ENCODE data around the gene ZEB2. TPM values are rescaled to one million over a fixed set of nuclear protein-coding genes. Genes with fewer than 3 reads are reported as not detected.

ZEB2 gene
- total RNA-seq, 1 donor from 2014 or later, result 121 TPM

DNA sequence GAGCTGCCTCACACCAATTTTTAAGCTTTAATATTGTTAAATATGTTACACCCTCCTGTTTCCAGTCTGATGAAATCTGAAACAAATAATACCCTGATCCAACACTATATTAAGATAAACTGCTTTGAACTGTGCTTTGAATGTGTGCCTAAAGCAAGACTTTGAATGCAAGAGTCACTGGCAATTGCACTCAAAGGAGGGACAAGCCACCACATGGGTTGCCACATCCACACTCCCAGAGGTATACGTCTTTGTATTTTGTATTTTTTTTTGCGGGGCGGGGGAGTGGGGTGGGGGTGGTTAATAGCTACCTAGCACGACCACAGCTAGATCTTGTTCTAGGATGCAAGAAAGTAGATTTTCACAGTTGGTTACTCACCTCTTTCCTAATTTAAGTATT lies 1.8 kb upstream of the ZEB2 start:
- peaks cover 7% of the 10 kb centered on the region for H3K27me3 Mint-ChIP-seq (ENCODE audit: unreplicated experiment)
- H3K36me3 Mint-ChIP-seq (ENCODE audit: unreplicated experiment), result no peaks in the 10 kb centered on the region
- H3K9me3 Mint-ChIP-seq (ENCODE audit: unreplicated experiment), result peaks cover 11% of the 10 kb centered on the region
- TF ChIP-seq, protein P1, sequence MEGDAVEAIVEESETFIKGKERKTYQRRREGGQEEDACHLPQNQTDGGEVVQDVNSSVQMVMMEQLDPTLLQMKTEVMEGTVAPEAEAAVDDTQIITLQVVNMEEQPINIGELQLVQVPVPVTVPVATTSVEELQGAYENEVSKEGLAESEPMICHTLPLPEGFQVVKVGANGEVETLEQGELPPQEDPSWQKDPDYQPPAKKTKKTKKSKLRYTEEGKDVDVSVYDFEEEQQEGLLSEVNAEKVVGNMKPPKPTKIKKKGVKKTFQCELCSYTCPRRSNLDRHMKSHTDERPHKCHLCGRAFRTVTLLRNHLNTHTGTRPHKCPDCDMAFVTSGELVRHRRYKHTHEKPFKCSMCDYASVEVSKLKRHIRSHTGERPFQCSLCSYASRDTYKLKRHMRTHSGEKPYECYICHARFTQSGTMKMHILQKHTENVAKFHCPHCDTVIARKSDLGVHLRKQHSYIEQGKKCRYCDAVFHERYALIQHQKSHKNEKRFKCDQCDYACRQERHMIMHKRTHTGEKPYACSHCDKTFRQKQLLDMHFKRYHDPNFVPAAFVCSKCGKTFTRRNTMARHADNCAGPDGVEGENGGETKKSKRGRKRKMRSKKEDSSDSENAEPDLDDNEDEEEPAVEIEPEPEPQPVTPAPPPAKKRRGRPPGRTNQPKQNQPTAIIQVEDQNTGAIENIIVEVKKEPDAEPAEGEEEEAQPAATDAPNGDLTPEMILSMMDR (IDR thresholded peaks at IDR 0.05; ENCODE audit: partially characterized antibody, unreplicated experiment), result no peak
- H3K27ac Mint-ChIP-seq (ENCODE audit: unreplicated experiment), result no peak overlapping the region
- no peak for DNase-seq
- no peak overlapping the region for H3K4me3 Mint-ChIP-seq (ENCODE audit: unreplicated experiment)
- H3K4me1 Mint-ChIP-seq (ENCODE audit: low read depth, unreplicated experiment), result peaks cover 33% of the 10 kb centered on the region

DNA sequence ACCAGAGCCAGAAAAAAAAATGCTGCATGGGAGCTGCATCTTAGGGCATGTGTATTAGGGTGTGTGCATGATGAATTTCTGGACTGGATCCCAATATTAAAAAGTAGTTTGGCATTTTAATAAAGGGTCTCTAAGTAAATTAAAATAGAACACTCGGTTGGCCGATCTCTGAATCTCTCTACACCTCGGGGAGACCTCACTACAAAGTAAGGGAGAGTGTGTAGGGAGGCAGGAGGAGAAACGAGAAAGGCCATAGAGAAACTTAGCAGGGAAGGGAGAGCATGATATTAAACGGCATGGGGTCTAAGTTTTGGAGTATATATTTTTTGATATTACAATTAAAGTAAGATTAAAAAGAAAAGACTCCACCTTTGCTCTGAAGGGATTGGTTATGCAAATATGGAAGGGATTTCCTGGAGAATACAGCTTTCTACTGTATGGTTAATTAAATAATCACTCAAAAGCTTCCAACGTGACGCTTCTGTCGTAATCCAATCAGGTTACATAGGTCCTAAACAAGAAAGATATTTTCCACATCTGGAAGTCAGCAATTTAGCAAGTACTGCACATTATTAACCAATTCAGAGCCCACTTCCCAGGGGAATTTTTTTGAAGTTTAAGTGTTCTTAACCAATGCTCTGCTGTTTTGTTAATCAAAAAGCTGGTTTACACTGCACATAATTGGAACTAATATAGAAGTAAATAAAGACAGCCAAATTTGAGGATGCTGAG lies 1.0 kb upstream of the ZEB2 start:
- peaks cover 33% of the 10 kb centered on the region for H3K4me1 Mint-ChIP-seq (ENCODE audit: low read depth, unreplicated experiment)
- no peaks in the 10 kb centered on the region for H3K36me3 Mint-ChIP-seq (ENCODE audit: unreplicated experiment)
- peaks cover 7% of the 10 kb centered on the region for H3K27me3 Mint-ChIP-seq (ENCODE audit: unreplicated experiment)
- peaks cover 11% of the 10 kb centered on the region for H3K9me3 Mint-ChIP-seq (ENCODE audit: unreplicated experiment)
- H3K4me3 Mint-ChIP-seq (ENCODE audit: unreplicated experiment), result peak overlapping the region; percentile 81
- TF ChIP-seq, protein P1 (IDR thresholded peaks at IDR 0.05; ENCODE audit: partially characterized antibody, unreplicated experiment), result no peak
- no peak for DNase-seq
- no peak overlapping the region for H3K27ac Mint-ChIP-seq (ENCODE audit: unreplicated experiment)

DNA sequence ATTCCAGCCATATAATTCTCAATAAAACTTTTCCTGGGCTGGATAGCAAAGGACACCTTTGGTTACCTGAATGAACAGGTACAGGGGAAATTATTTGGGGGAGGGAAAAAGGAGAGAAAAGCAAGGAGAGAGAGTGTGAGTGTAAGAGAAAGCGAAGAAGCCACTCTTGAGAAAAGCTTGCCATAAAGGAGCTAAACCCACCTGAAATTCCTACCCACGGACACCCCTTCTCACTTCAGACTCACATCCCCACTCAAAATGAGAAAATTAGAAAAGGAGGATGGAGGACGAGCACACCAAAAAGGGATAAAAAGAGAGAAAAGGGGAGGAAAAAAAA lies 354 bp downstream of the ZEB2 start:
- TF ChIP-seq, protein P1 (IDR thresholded peaks at IDR 0.05; ENCODE audit: partially characterized antibody, unreplicated experiment), result no peak
- Mint-ChIP-seq H3K27ac (ENCODE audit: unreplicated experiment) (no peak overlapping the region), H3K9me3 (ENCODE audit: unreplicated experiment) (peaks cover 18% of the 10 kb centered on the region), H3K4me3 (ENCODE audit: unreplicated experiment) (no peak overlapping the region), H3K4me1 (ENCODE audit: low read depth, unreplicated experiment) (peaks cover 28% of the 10 kb centered on the region), H3K36me3 (ENCODE audit: unreplicated experiment) (peaks cover 6% of the 10 kb centered on the region), H3K27me3 (ENCODE audit: unreplicated experiment) (peaks cover 13% of the 10 kb centered on the region)
- DNase-seq, result no peak

DNA sequence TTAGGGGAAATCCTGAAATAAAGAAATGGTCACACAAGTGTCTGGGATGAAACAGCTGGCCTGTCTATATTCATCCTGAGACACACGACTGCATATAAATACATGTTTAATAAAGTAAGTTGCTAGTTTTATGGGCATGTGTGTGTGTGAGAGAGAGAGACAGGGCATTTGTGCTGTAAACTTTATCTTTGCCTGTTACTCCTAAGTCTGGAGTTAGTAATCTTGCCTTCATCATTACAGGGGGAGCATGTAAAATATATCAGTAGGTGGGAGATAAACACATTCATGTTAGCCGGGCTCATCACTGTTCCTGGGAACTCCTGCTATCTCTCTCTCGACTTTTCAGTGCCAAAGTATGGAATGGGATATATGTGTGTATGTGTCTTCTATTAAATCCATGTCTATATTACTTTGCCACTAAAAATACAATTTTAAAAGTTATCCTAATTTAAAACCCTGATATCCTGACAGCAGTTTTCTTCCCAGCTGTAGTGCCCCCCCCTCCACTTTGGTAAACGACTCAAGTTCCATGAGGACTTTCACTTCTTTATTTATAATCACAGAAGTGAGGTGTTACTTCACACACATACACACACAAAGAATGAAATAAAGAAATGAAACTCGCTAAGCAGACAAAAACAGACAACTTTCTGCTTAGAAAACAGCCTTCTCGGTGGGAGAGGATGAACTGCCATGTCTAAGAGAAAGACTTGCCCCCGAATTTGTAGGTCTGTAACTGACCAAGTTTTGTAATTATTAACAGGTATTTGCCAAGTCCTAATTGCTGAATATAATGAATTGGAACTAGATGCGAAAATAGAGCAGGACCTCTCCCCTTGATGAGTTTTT lies 947 bp downstream of the ZEB2 start:
- DNase-seq, result no peak
- peaks cover 21% of the 10 kb centered on the region for H3K9me3 Mint-ChIP-seq (ENCODE audit: unreplicated experiment)
- H3K4me1 Mint-ChIP-seq (ENCODE audit: low read depth, unreplicated experiment), result peaks cover 33% of the 10 kb centered on the region
- TF ChIP-seq, protein P1 (IDR thresholded peaks at IDR 0.05; ENCODE audit: partially characterized antibody, unreplicated experiment), result no peak
- no peak overlapping the region for H3K27ac Mint-ChIP-seq (ENCODE audit: unreplicated experiment)
- no peak overlapping the region for H3K4me3 Mint-ChIP-seq (ENCODE audit: unreplicated experiment)
- H3K36me3 Mint-ChIP-seq (ENCODE audit: unreplicated experiment), result peaks cover 6% of the 10 kb centered on the region
- peaks cover 13% of the 10 kb centered on the region for H3K27me3 Mint-ChIP-seq (ENCODE audit: unreplicated experiment)
